D721Med (cell line): Measurements from ENCODE around the gene ATP8A2.

ENCODE experiments used
- DNase-seq: peaks from one replicate; pipeline ENCODE4 v3.0.0; 2011; ENCODE audit warnings: low spot score; ENCODE audit not compliant: insufficient read length
- FAIRE-seq: peaks from 2 replicates; lab custom pipeline; 2011; peaks lifted over from hg19 to GRCh38; lab: Jason Lieb, UNC
- CTCF ChIP-seq: IDR thresholded peaks from 2 replicates; pipeline ENCODE4 v1.5.1; 2012; ENCODE audit warnings: mild to moderate bottlenecking, control low read depth; ENCODE audit not compliant: insufficient read depth; ENCODE audit errors: missing control alignments

The ATP8A2 gene

GRCh38 chr13:25882466-25883357 lies 510.9 kb downstream of the ATP8A2 start:
- FAIRE-seq (no peak), DNase-seq (no peak)
- TF ChIP-seq CTCF: no peak

DNA sequence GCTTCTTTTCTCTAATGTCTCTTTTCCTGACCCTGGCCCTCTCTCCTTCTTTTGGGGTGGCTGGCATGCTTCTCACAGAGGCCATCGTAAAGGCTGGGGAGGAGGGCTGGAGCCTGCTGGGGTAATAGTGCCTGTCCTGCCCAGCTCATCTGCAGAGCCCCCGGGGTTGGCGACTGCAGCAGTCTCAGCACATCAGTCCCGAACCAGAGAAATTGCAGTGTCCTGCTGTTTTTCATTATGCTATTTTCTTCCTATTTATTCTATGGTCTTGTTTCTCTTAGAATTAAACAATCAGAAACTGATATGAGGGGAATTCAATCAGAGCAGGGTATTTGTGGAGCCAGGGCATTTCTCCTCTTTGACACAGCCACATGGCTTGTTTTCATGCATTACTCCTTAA lies 513.6 kb downstream of the ATP8A2 start:
- TF ChIP-seq CTCF: no peak
- DNase-seq: no peak
- no peak for FAIRE-seq

- no peak for TF ChIP-seq CTCF
- DNase-seq (no peak), FAIRE-seq (no peak)
Observed at GRCh38 chr13:25886438-25887214, 514.9 kb downstream of the ATP8A2 start.

- no peak for FAIRE-seq
- no peak for TF ChIP-seq CTCF
- no peak for DNase-seq
Observed at GRCh38 chr13:25887962-25888655, 516.3 kb downstream of the ATP8A2 start.

- TF ChIP-seq CTCF: no peak
- FAIRE-seq (no peak), DNase-seq (no peak)
Observed at GRCh38 chr13:25890671-25891212, 519.0 kb downstream of the ATP8A2 start.

- FAIRE-seq (no peak), DNase-seq (no peak)
- TF ChIP-seq CTCF: no peak
Observed at GRCh38 chr13:25898991-25899390, 527.2 kb downstream of the ATP8A2 start.
